Activated naive CD8-positive, alpha-beta T cell (primary cell): ENCODE data around the gene SCRN2.
A peak's percentile ranks its signal among the peaks of the same experiment; 100 is the strongest.

ENCODE experiments used
- H3K27ac Mint-ChIP-seq: one replicate; pipeline ENCODE4 v1.8.0; 2021; ENCODE audit warnings: mixed read lengths
- H3K27me3 Mint-ChIP-seq: one replicate; pipeline ENCODE4 v1.8.0; 2021; ENCODE audit warnings: mixed read lengths
- H3K36me3 Mint-ChIP-seq: one replicate; pipeline ENCODE4 v1.8.0; 2021; ENCODE audit warnings: mixed read lengths
- H3K4me1 Mint-ChIP-seq: one replicate; pipeline ENCODE4 v1.8.0; 2021; ENCODE audit warnings: low read depth, mixed read lengths
- H3K4me3 Mint-ChIP-seq: one replicate; pipeline ENCODE4 v1.8.0; 2021; ENCODE audit warnings: mild to moderate bottlenecking, mixed read lengths
- H3K9me3 Mint-ChIP-seq: one replicate; pipeline ENCODE4 v1.8.0; 2021; ENCODE audit warnings: low read depth, mixed read lengths

The SCRN2 gene

DNA sequence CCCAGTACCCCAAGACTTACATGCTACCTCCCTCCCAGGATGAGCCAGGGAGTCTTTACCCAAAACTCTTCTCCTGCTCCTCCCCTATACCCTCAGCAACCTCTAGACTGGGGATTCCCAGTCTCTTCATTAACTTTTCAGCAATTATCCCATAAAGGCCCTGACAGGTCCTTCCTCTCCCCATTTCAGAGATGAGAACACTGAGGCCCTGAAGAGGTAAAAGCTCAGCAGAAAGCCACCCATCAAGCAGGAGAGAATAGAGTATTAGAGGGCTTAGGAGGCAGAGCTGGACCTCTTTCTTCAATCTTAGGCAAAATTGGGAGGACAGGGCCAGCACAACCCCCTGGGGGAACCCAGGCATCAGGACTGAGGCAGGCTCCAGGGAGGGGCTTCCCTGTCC lies 15.8 kb upstream of the SCRN2 start:
- Mint-ChIP-seq H3K36me3 (no peaks in the 10 kb centered on the region), H3K27ac (no peak overlapping the region), H3K9me3 (no peaks in the 10 kb centered on the region), H3K4me3 (no peak overlapping the region), H3K4me1 (peaks cover 10% of the 10 kb centered on the region), H3K27me3 (peaks cover 32% of the 10 kb centered on the region)

DNA sequence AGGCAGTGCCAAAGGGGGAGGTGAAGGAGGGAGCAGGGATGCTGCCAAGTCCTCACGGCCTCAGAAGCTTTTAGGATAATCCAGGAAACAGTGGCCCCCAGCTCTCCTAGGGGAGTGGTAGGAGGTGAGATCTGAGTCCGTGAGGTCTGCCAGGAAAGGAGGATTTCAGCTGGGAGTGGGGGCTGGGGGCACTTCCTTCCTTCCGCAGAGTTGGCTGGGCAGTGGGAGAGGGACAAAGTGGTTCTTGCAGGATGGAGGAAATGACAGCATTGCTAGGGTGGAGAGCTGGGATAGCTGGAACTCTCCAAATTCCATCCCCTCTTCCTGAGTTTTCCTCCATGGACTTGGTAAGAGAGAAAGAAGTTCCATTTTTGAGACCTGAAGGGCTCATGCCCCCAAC lies 14.7 kb upstream of the SCRN2 start:
- H3K4me3 Mint-ChIP-seq = no peak overlapping the region
- no peak overlapping the region for H3K27ac Mint-ChIP-seq
- peaks cover 11% of the 10 kb centered on the region for H3K4me1 Mint-ChIP-seq
- H3K27me3 Mint-ChIP-seq = peaks cover 33% of the 10 kb centered on the region
- H3K36me3 Mint-ChIP-seq = no peaks in the 10 kb centered on the region
- no peaks in the 10 kb centered on the region for H3K9me3 Mint-ChIP-seq

DNA sequence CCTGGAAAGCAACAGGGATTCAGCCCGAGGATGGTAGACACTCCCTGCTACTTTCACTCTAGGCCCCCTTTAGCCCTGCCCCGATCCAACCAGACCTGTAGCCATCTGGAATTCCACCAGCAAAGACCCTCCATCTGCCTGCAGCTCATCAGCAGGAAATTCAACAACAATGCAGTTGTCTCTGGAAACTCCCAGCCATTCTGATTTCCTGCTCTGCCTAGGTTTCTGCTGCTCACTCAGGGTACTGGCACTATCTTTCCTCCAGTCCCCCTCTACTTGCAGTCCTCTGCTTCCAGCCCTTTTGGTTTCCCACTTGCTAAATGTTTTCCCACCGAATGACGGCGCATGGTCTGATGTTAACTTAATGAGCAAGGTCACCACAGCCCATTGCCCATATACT lies 12.5 kb upstream of the SCRN2 start:
- Mint-ChIP-seq H3K9me3 (no peaks in the 10 kb centered on the region), H3K27ac (no peak overlapping the region), H3K36me3 (no peaks in the 10 kb centered on the region), H3K27me3 (peaks cover 45% of the 10 kb centered on the region), H3K4me3 (no peak overlapping the region), H3K4me1 (peaks cover 19% of the 10 kb centered on the region)

DNA sequence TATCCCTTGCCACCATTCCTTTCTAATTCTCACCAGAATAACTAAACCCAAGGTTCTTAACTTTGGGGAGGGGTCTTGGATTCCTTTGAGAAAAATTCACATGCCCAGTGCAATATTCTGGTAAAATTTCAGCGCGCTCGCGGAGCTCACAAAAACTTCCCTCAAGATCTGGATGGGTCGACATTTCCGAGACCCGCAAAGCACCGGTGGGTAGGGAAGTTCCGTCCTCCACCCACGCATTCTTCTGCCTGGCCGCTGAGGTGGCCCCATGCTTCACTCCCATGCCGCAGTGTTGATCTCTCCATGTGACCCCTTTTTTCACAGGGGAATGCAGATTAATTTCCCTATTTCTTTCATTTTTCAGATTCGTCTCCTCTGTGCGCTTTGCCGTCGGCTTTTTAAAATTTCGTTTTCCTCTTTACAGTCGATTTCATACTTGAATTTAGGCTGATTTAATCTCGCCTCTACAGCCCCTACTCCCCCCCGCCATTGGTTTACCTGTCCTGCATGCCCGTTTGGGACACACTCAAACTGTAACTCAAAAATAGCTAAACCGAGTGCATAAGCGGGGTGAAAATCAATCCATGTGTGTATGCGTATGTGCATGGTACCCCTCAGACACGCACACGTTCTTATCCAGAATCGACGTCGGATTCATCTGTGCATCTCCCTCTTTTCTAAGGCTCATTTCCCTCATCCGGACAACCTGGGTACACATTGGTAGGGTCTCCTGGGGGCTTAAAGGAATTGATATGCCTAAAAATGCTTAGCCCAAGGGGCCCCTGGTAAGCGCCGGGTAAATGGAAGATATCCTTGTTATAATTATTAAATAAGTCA lies 11.3 kb upstream of the SCRN2 start:
- H3K27ac Mint-ChIP-seq = no peak overlapping the region
- no peaks in the 10 kb centered on the region for H3K36me3 Mint-ChIP-seq
- H3K27me3 Mint-ChIP-seq = peaks cover 47% of the 10 kb centered on the region
- H3K9me3 Mint-ChIP-seq = no peaks in the 10 kb centered on the region
- H3K4me3 Mint-ChIP-seq = peak overlapping the region; percentile 66
- peaks cover 19% of the 10 kb centered on the region for H3K4me1 Mint-ChIP-seq

DNA sequence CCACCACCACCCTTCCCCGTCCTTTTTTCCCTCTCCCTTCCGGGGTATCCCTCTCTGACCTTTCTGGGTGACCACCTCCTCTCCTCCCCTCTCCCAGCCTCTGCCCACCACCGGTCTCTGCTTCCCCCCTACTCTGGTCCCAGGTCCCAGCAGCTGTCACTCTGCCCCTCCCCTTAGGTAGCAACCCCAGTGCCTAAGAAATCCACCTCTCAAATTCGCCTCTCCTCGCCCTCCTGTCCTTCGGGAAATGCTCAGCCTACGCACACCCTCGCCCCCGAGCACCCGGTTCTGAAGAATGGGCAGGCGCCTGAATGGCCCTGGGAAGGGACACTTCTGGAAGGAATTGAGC lies 10.7 kb upstream of the SCRN2 start:
- H3K4me1 Mint-ChIP-seq = peaks cover 22% of the 10 kb centered on the region
- H3K27me3 Mint-ChIP-seq = peaks cover 46% of the 10 kb centered on the region
- no peak overlapping the region for H3K27ac Mint-ChIP-seq
- H3K4me3 Mint-ChIP-seq = peak overlapping the region; percentile 66
- no peaks in the 10 kb centered on the region for H3K36me3 Mint-ChIP-seq
- no peaks in the 10 kb centered on the region for H3K9me3 Mint-ChIP-seq

DNA sequence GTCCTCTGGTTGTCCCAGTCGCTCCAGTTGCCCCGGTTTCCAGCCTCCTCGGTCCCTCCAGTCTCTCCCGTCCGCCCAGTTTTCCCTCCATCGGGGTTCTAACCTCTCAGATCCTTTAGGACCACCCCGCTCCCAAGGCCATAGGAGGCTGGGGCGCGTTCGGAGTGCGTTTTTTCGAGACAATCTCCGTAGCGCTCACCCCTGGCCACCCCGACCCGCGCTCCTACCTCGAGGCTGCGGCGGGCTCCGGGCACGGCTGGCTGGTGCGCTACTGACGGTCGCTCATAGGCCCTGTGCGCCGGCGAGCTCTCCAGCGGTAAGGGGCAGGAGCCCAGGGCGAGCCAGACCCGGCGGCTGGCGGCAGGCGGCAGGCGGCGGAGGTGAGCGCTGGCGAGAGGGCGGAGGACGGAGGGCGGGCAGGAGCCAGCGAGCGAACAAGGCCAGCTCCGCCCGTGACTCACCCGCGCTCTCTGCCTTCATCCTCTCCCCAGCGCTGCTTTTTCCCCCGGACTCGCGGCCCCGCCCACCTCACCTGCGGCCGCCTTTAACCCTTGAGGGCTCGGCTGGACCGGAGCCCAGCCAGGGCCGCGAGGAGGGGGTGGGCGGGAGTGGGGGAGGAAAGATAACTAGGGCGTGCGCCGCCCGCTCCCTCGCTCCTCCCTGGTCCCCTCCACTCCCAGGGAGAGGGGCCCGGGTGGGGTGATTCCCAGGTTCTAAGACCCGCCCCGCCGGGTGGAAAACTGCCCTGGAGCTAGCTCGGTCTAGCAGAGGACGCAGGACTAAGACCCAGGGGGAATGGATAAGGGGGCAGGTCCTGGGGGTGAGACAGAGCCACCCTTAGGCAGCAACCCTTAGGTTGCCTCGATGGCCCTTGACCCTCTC lies 9.9 kb upstream of the SCRN2 start, which contains the start of gene SP6:
Gene SP6, minus strand, starts transcription at position 472 of the 882 bp plus-strand sequence. CDS start 2,734 bp downstream, outside the sequence.
- Mint-ChIP-seq H3K36me3 (no peaks in the 10 kb centered on the region), H3K27me3 (peaks cover 50% of the 10 kb centered on the region), H3K4me3 (peak within 1 kb of the TSS; percentile 66), H3K27ac (no peak within 1 kb of the TSS), H3K9me3 (no peaks in the 10 kb centered on the region), H3K4me1 (peaks cover 22% of the 10 kb centered on the region)

DNA sequence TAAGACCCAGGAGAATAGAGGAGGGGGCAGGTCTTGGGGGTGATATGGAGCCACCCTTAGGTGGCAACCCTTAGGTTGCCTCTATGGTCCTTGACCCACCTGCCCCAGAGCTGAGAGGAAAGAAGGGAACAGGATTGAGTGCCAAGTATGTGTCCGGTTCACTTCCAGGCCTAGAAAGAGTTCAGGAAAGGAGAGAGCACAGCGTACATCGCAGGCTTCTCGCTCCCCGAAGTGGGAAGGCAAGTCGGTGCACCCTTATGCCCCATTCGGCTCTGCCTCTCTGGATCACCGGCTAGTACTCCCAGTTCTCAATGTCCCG lies 9.3 kb upstream of the SCRN2 start:
- peaks cover 22% of the 10 kb centered on the region for H3K4me1 Mint-ChIP-seq
- no peak overlapping the region for H3K27ac Mint-ChIP-seq
- peak overlapping the region; percentile 66 for H3K4me3 Mint-ChIP-seq
- peaks cover 49% of the 10 kb centered on the region for H3K27me3 Mint-ChIP-seq
- H3K36me3 Mint-ChIP-seq = no peaks in the 10 kb centered on the region
- no peaks in the 10 kb centered on the region for H3K9me3 Mint-ChIP-seq

DNA sequence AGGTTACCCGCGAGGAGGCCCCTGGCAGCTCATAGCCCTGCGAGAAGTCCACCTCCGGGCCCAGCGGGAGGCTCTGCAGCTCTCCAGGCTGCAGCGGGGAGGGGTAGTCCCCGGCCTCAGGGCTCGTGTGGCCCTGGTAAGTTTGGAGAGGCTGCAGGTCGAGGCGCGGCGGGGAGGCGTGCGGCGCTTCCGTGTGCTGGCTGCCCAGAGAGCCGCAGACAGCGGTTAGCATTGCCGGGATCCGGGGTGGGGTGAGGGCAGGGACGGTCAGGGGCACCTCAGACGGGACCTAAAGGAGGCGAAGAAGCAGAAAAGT lies 7.1 kb upstream of the SCRN2 start:
- Mint-ChIP-seq H3K36me3 (no peaks in the 10 kb centered on the region), H3K27me3 (peaks cover 36% of the 10 kb centered on the region), H3K4me1 (peaks cover 20% of the 10 kb centered on the region), H3K27ac (no peak overlapping the region), H3K4me3 (no peak overlapping the region), H3K9me3 (no peaks in the 10 kb centered on the region)

DNA sequence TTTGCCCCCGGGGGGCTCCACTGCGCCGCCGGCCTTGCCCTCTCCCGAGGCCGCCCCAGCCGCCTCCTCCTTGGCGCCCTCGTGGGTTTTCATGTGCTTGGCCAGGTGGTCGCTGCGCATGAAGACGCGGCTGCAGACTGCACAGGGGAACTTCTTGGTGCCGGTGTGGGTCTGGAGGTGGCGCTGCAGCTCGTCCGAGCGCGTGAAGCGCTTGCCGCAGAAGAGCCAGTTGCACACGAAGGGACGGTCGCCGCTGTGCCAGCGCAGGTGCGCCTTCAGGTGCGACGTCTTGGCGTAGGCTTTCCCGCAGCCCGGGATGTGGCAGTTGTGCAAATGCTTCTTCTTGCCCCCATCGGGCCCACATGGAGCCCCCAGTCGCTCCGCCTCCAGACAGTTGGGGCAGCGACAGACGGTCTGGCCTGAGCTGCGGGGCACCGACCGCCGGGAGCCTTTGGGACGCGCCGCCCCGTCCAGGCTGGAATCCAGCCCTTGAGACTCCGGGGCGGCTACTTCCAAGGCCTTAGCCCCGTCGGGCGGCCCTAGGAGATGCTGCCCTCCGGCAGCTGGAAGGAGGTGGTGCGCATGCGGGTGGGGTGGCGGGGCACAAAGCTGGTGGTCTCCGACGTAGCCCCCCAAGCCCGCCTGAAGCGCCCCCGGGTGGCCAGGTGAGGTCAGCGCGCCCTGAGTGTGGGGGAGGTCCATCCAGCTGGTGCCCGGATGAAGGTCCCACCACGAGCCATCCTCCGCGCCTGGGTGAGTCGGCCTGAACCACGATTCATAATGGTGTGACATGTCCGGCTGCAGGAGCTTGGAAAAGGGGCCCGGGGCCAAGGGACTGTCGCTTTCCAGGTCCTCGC lies 6.5 kb upstream of the SCRN2 start:
- Mint-ChIP-seq H3K4me1 (peaks cover 24% of the 10 kb centered on the region), H3K9me3 (no peaks in the 10 kb centered on the region), H3K27ac (no peak overlapping the region), H3K4me3 (no peak overlapping the region), H3K36me3 (no peaks in the 10 kb centered on the region), H3K27me3 (peaks cover 35% of the 10 kb centered on the region)

DNA sequence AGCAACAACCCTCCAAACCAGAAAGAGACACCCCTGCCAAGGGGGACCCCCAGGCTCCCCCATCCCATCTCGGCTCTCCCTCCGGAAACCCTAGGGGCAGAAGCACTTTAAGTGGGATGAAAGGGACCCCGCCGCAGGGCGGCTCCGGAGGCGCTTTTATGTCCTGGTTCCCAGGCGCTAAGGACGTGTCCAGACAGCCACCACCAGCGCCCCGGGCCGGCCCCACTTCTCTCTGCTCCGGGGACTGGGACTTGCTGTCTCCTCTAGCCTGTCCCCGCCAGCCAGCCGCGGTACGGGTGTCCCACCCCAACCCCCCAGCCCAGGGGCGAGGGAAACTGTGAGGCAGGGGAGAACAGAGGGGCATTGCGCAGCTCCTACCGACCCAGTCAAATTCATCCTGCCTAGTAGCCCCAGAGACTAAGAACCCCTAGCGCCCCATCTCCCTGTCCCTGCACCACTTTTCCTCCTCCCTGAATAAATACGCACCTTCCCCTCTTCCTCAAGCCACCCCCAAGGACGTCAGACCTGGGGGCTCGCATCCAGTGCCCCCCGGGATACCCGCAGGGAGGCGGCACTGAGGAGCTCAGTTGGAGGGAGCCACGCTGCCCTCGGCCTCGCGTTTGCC lies 5.8 kb upstream of the SCRN2 start:
- Mint-ChIP-seq H3K36me3 (no peaks in the 10 kb centered on the region), H3K4me3 (no peak overlapping the region), H3K9me3 (no peaks in the 10 kb centered on the region), H3K4me1 (peaks cover 23% of the 10 kb centered on the region), H3K27me3 (peaks cover 28% of the 10 kb centered on the region), H3K27ac (no peak overlapping the region)

DNA sequence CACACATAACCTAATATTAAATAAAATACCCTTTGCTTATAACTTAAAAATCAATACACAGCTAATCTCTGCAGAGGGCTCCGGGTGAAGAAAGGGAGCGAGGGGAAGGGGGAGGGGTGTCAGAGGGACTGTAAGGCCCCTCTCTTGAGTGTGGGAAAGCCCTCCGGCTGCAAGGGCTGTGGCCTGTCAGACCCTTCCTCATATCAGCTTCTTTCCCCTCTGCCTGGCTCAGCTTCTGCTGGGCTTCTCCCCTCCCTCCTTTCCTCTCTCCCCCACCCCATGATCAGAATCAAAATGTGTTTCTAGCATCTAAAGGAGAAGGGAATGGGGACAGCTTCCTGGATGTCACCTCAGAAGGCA lies 4.6 kb upstream of the SCRN2 start:
- H3K9me3 Mint-ChIP-seq = no peaks in the 10 kb centered on the region
- H3K27ac Mint-ChIP-seq = no peak overlapping the region
- peaks cover 29% of the 10 kb centered on the region for H3K4me1 Mint-ChIP-seq
- H3K4me3 Mint-ChIP-seq = no peak overlapping the region
- peaks cover 27% of the 10 kb centered on the region for H3K27me3 Mint-ChIP-seq
- no peaks in the 10 kb centered on the region for H3K36me3 Mint-ChIP-seq

DNA sequence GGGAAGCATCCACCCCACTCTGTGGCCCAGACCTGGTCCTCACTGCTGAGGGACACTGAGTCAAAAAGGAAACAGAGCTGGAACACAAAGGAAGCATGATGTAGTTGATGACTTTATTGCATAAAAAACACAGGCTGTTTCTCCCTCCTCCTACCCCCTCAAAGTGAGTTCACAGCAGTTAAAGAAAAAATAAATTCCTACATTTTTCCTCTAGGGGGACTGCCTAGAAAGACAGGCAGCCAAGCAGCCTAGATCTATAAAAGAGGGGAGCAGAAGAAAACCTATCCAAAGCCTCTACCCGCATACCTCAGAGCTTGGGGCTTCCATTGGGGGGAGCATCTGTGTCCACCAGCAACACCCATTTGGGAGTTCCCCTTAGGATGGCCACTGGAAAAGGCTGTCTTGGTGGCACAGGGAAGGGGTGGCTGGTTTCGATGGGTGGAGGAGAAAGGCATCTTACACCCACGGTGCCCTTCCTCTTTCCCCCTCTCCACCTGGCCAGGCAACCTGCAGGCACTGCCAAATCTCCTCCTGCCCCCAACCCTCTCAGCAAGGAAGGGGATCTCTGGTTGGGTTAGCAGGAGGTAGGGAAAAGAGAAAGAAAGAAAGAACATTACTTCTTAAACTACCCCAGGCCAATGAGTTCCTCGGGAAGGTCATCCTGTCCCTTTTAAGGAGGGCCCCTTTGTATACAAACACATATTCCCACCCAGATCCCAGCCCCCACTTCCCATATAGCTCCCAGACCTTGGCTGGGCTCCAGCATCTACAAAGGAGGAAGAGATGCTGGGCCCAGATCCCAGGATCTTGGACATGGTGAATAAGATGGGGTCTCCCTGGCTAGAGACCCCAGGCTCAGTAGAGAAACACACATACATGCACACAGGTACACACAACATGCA lies 4.0 kb upstream of the SCRN2 start:
- Mint-ChIP-seq H3K36me3 (no peaks in the 10 kb centered on the region), H3K27ac (no peak overlapping the region), H3K9me3 (no peaks in the 10 kb centered on the region), H3K4me1 (peaks cover 28% of the 10 kb centered on the region), H3K27me3 (peaks cover 26% of the 10 kb centered on the region), H3K4me3 (no peak overlapping the region)

DNA sequence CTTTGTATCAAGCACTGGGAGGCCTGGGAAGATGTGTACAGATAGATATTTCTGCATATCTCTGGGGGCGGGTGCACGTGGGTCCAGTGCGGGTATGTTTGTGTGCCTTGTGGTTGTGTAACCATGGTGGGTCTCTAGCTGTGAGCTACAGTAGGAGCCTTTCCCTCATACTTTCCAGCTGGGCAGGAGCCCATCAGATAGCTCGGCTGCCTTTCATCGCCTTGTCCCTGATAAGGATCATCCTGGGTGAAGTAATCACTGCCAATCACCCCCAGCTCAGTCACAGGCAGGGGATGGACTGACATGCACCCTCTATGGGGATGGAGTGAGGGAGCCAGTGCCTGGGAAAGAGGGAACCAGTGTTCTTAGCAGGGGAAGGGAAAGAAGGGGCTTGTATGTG lies 3.2 kb upstream of the SCRN2 start:
- H3K9me3 Mint-ChIP-seq = no peaks in the 10 kb centered on the region
- peaks cover 20% of the 10 kb centered on the region for H3K27me3 Mint-ChIP-seq
- peaks cover 29% of the 10 kb centered on the region for H3K4me1 Mint-ChIP-seq
- no peak overlapping the region for H3K27ac Mint-ChIP-seq
- no peaks in the 10 kb centered on the region for H3K36me3 Mint-ChIP-seq
- no peak overlapping the region for H3K4me3 Mint-ChIP-seq

DNA sequence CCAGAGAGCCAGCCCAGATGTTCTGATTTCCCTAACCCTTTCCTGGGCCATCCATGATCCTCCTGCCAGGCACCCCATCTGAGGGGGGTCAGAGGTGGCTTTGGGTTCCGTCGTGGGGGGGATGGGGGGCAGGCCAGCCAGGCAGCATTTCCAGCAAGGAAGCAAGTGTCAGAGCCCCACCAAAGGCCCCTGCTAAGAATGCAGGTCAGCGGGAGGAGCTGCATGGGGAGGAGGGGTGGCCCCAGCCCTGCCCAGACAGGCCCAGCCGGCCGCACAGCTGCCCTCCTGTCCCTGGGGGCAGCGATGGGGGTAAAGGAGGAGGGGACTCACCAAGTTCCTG lies 2.3 kb upstream of the SCRN2 start:
- Mint-ChIP-seq H3K27ac (no peak overlapping the region), H3K4me1 (peaks cover 28% of the 10 kb centered on the region), H3K4me3 (no peak overlapping the region), H3K9me3 (no peaks in the 10 kb centered on the region), H3K36me3 (no peaks in the 10 kb centered on the region), H3K27me3 (peaks cover 13% of the 10 kb centered on the region)
